ENCODE results near the gene NUDT22. TPM values are rescaled to one million over a fixed set of nuclear protein-coding genes. Genes with fewer than 3 reads are reported as not detected.

Gene NUDT22
- polyA plus RNA-seq, 1 donor (not counting 4 experiments of a cell fraction or from before 2014, with no cell fraction given) = 31.1 TPM

GRCh38 chr11:64239662-64240434 lies 13.8 kb downstream of the NUDT22 start:
- Histone ChIP-seq H2AFZ (ENCODE audit: control insufficient read depth, low read length) (no peak overlapping the region), H3K27ac (ENCODE audit: control insufficient read depth, insufficient read depth, low read length) (peak overlapping the region; percentile 98), H3K9ac (ENCODE audit: control insufficient read depth, extremely low read depth, insufficient read depth, low read length) (peak overlapping the region; percentile 89), H3K4me3 (ENCODE audit: control insufficient read depth in 2 of 3, extremely low read depth in 1 of 3, insufficient read depth in 2 of 3, low read depth in 1 of 3, low read length in 3 of 3) (peak overlapping the region in 1 of 3 experiments; percentile 74), H3K4me2 (ENCODE audit: control insufficient read depth, extremely low read depth, insufficient read depth, low read depth, low read length) (peak overlapping the region; percentile 76), H3K36me3 (ENCODE audit: control insufficient read depth in 2 of 2, extremely low read depth in 1 of 2, insufficient read depth in 2 of 2, low read length in 2 of 2) (peaks cover 14 to 34% of the 10 kb centered on the region in 2 experiments), H4K20me1 (ENCODE audit: control insufficient read depth, extremely low read depth, insufficient read depth, low read length) (no peaks in the 10 kb centered on the region), H3K4me1 (ENCODE audit: control insufficient read depth, extremely low read depth, insufficient read depth, low read length) (peaks cover 52% of the 10 kb centered on the region), H3K79me2 (ENCODE audit: control insufficient read depth, insufficient read depth, low read length) (peaks cover 12% of the 10 kb centered on the region), H3K9me1 (ENCODE audit: control insufficient read depth, extremely low read depth, insufficient read depth, low read length) (no peaks in the 10 kb centered on the region), H3K27me3 (ENCODE audit: control insufficient read depth, extremely low read depth, insufficient read depth, low read length) (no peaks in the 10 kb centered on the region), H3K9me3 (ENCODE audit: control insufficient read depth, low read depth, low read length) (no peaks in the 10 kb centered on the region)
- dilution Hi-C loops (cut with MboI; ENCODE audit: extremely low pct_ligation_motif_present, low sequenced_read_pairs) = no loop called here
- TF ChIP-seq CTCF (optimal IDR thresholded peaks at IDR 0.05 in 1 of 3, IDR thresholded peaks at IDR 0.05 in 1 of 3, conservative IDR thresholded peaks at IDR 0.05 in 1 of 3; ENCODE audit: extremely low read depth in 1 of 3, insufficient read depth in 2 of 3, low read length in 3 of 3) (no peak), EZH2 (IDR thresholded peaks at IDR 0.05; ENCODE audit: low read length) (no peak)
- no peak for FAIRE-seq
- no peak for DNase-seq (ENCODE audit: low read depth, low spot score)

- Histone ChIP-seq H3K27ac (ENCODE audit: control insufficient read depth, insufficient read depth, low read length) (peak within 1 kb of the TSS; percentile 98), H3K79me2 (ENCODE audit: control insufficient read depth, insufficient read depth, low read length) (peaks cover 20% of the 10 kb centered on the region), H3K9me3 (ENCODE audit: control insufficient read depth, low read depth, low read length) (no peaks in the 10 kb centered on the region), H2AFZ (ENCODE audit: control insufficient read depth, low read length) (peak within 1 kb of the TSS; percentile 65), H3K9me1 (ENCODE audit: control insufficient read depth, extremely low read depth, insufficient read depth, low read length) (no peaks in the 10 kb centered on the region), H3K27me3 (ENCODE audit: control insufficient read depth, extremely low read depth, insufficient read depth, low read length) (no peaks in the 10 kb centered on the region), H3K4me1 (ENCODE audit: control insufficient read depth, extremely low read depth, insufficient read depth, low read length) (peaks cover 49% of the 10 kb centered on the region), H4K20me1 (ENCODE audit: control insufficient read depth, extremely low read depth, insufficient read depth, low read length) (no peaks in the 10 kb centered on the region), H3K4me2 (ENCODE audit: control insufficient read depth, extremely low read depth, insufficient read depth, low read depth, low read length) (peak within 1 kb of the TSS; percentile 76), H3K36me3 (ENCODE audit: control insufficient read depth in 2 of 2, extremely low read depth in 1 of 2, insufficient read depth in 2 of 2, low read length in 2 of 2) (peaks cover 14 to 32% of the 10 kb centered on the region in 2 experiments), H3K4me3 (ENCODE audit: control insufficient read depth in 2 of 3, extremely low read depth in 1 of 3, insufficient read depth in 2 of 3, low read depth in 1 of 3, low read length in 3 of 3) (peak within 1 kb of the TSS; percentile 74 to 87 (median 82)), H3K9ac (ENCODE audit: control insufficient read depth, extremely low read depth, insufficient read depth, low read length) (peak within 1 kb of the TSS; percentile 89)
- FAIRE-seq (peak; percentile 86), DNase-seq (ENCODE audit: low read depth, low spot score) (peak; percentile 99)
- no peak for TF ChIP-seq EZH2 (IDR thresholded peaks at IDR 0.05; ENCODE audit: low read length)
- no peak for TF ChIP-seq CTCF (optimal IDR thresholded peaks at IDR 0.05 in 1 of 3, IDR thresholded peaks at IDR 0.05 in 1 of 3, conservative IDR thresholded peaks at IDR 0.05 in 1 of 3; ENCODE audit: extremely low read depth in 1 of 3, insufficient read depth in 2 of 3, low read length in 3 of 3)
- dilution Hi-C loops (cut with MboI; ENCODE audit: extremely low pct_ligation_motif_present, low sequenced_read_pairs) = no loop called here
Measured at GRCh38 chr11:64240435-64241240, 14.6 kb downstream of the NUDT22 start, which contains the start of gene FKBP2. TSS of gene FKBP2 (plus strand) at chr11:64241095. CDS start at chr11:64242388, 1,293 bp downstream.
